GM19324 (cell line): Measurements from ENCODE around the gene SH2D6.
"Not testable (repeated sequence)": the region's sequence is repeated elsewhere in the genome, so short reads cannot be mapped to it uniquely, and the experiment has no call there.

Experiments
- ATAC-seq: cut with Tn5 transposase; IDR thresholded peaks from one replicate; pipeline ENCODE4 v1.9.1; 2021; ENCODE audit warnings: mild to moderate bottlenecking, moderate library complexity; ENCODE audit not compliant: unreplicated experiment, low FRiP score

Gene SH2D6

DNA sequence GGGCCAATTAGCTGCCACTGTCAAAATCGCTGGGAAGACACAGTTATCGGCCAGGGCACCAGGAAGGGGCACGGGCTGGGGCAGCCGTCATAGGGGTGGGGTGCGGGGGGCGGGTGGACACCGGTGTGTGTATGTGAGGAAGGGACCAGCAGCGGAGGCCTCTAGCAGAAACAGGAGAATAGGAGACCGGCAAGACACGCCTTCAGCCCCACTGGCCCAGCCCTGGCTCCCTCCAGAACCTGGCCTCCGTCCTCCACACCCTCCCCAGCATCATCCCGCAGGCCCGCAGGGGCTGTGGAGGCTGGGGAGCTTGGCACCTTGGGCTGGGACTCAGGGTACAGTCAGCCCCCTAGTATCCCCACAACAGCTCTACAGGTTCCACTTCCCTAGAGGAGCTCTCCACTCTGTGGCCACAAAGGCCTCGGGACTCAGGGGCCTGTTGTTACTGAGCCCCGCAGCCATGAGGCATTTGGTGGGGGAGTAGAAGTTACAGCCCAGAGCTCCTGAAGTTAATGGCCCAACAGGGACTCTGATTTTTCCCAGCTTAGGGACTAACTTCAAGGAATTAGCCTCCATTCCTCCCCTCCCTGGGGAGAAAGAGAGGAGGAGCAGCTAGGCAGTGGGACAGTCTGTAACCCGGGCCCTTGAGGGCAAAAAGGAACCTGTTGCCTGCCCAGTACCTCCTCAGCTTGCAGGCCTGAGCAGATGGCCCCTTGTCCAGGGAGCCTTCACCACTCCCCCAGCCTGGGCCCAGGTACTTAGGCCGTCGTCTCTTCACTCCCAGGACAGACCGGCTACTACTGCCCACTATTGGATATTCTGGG lies 19.9 kb downstream of the SH2D6 start:
- no peak for ATAC-seq

DNA sequence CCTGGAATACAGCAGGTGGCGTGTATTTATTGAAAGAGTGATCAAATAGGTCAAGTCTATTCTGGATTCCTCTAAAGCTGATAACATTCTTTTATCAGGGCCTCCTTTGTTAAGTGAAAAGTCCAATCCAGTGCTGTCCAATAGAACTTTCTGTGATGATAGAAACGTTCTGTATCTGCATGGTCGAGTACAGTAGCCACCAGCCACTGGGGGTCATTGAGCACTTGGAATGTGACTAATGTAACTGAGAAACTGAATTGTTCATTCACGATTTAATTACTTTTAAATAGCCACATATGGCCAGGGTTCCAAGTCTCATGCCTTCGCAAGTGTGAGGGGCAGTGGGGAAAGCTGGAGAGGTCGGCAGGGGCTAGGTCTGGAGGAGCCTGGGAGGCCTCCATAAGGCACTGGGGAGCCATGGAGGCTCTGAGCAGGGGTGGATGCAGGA lies 20.5 kb downstream of the SH2D6 start:
- ATAC-seq, result no peak

DNA sequence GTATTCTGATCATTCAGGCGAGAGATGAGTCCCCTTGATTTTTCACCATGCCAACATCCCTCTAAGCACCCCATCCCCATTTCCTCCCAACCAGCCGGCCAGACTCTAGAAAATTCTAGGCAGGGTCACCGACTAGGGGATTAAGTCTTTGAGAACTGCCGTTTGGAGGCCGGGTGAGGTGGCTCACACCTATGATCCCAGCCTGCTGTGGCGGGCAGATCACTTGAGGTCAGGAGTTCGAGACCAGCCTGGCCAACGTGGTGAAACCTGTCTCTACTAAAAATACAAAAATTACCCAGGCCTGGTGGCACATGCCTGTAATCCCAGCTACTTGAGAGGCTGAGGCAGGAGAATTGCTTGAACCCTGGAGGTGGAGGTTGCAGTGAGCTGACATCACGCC lies 21.1 kb downstream of the SH2D6 start:
- ATAC-seq, result not testable (repeated sequence)

DNA sequence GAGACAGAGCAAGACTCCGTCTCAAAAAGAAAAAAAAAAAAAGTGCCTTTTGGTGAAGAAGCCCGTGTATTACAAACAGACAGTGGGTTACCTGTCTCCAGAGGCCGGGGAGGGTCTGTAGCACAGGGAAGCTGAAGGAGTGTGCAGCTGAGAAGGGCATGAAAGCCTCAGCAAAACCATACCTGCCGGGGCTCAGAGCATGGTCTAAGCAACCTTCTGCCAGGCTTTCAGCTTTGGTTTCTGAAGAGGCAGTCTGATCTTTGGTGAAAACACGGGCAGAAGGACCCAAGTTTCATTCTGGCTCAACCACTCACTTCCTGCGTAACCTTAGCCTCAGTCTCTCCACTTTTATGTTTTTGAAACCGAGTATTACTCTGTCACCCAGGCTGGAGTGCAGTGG lies 21.5 kb downstream of the SH2D6 start:
- ATAC-seq, result no peak

DNA sequence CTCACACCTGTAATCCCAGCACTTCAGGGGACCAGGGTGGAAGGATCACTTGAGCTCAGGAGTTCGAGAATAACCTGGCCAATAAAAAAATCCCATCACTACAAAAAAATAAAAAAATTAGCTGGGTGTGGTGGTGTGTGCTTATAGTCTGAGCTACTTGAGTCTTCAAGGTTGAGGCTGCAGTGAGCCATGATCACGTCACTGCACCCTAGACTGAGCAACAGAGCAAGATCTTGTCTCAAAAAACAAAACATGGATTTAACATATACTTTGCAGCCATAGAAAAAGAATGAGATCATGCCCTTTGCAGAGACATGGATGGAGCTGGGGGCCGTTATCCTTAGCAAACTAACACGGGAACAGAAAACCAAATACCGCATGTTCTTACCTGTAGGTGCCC lies 22.2 kb downstream of the SH2D6 start:
- no peak for ATAC-seq

DNA sequence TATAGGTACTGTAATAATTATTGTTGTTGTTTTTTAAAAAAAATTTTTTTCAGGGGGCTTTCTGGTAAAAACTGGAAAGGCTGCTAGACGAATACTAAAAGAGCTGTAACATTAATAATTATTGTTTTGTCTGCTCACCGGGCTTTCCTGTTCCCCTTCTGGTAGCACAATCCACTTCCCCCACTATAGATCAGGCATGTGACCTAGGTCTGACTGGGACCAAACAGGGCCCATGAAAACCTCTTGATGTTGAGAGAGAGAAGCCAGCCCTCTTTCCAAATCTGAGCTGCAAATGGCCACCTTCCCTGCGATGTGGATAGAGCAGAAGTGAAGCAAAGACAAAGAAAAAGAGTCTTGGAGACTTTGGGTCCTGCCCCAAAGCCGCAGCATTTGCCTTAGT lies 23.4 kb downstream of the SH2D6 start:
- ATAC-seq, result no peak

DNA sequence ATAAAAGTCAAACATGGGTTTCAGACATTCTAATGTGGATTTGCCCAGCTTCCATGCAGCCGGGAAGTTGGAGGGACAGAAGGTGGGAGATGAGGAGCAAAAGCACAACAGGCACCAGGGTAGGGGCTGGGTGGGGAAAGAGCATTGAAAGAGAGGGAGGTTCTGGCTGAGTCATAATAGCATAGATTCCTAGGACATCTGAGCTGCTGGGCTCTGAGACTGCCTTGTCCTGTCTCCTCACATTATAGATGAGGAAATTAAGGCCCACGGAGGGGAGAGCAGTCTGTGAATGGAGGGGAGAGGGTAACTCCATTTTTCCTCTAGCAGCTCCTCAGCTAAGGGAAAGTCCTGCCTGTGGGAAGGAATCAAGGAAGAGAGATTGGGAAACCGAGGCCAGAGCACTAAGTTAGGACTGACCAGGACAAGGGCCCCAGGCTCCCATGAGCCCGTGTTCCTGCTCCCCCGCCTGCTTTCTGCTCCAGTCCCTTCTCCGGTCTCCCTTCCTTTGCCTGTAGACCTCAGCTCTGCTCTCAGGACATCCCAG lies 26.2 kb downstream of the SH2D6 start:
- no peak for ATAC-seq

DNA sequence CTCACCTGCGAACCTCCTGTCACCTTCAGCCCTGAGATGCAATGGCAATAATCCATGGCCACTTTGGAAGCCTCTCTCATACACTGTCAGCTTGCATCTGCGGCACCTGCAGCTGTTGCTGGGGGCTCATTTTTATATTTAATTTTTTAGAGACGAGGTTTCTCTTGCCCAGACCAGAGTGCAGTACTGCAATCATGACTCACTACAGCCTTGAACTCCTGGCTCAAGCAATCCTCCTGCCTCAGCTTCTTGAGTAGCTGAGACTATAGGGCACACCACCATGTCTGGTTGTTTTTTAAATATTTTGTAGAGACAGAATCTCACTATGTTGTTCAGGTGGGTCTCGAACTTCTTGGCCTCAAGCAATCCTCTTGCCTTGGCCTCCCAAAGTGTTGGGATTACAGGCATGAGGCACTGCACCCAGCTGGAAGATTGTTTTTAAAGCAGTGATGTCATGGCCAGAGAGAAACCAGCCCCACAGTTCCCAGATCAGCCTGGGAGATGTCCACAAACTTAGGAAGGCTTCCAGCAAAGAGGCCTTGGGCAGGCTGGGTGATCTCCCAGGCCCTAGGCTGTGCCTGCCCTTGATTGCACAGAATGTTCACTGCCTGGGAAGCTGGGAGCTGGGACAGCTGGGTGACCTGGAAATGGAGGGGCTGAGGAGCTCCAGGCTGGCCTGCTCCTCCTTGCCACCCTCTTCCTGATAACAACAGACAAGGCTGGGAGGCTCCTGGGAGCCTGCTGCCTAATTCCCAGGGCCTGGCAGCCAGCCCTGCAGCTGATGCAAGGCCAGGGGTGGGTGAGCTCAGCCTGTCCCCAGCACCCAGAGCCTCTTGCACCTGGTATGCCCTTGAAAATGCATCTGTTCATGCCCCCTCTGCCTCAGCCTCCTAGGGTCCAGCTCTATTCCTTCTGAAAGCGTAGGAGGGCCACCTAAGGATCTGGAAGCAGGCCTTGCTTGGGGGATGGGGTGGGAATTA lies 27.1 kb downstream of the SH2D6 start:
- no peak for ATAC-seq

DNA sequence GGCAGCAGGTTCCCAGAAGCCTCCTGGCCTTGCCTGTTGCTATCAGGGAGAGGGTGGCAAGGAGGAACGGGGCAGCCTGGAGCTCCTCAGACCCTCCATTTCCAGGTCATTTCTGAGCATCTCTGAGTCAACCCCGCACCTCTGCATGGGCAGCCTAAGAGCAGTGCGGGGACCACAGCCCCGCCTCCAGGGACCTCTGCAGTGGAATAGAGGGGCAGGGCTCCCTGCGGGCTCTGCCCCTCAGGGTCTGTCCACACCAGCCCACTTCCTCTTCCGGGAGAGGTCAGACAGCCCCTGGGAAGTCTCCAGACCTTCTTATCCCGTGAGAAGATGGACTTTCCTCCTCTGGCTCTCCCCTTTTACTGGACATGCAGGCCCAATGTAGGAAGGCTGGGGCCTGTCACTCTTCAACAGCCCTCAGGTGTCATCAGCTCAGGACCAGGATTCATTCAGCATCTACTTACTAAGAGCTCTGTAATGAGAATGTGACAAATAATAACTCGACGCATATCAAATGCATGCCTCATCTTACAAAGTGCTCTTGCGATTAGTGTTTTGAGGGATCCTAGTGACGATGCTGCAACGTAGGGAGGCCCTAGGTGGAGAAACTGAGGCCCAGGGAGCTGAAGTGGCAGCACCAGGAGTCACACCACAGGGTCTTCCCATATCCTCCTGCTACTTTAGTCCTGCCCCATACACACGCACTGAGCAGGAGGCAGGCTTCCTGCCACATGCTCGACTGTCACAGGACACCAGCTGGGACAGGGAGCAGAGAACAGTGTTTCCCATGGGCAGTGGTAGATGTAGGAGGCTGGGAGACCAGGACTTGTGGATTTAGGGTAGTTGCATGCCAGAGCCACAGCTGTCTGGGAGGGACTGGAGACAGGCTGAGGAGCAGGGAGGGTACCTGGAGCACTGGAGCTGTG lies 28.0 kb downstream of the SH2D6 start:
- ATAC-seq, result no peak

DNA sequence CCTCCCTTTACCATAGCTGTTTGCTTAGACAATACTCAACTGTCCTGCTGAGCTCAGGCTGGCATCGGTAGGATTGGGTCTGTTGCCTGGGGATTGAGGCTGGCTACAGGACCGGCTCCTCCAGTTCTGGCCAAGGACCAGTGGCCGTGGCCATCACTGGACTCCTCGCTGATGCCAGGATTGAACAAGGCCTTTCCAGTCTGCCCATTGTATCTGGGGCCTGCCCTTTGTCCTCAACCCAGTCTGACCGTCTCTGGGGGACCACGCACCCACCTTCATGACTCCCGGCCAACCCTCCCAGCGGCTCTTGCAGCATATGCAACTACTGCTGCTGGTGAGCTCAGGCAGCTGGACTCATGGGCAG lies 28.7 kb downstream of the SH2D6 start:
- ATAC-seq, result no peak

DNA sequence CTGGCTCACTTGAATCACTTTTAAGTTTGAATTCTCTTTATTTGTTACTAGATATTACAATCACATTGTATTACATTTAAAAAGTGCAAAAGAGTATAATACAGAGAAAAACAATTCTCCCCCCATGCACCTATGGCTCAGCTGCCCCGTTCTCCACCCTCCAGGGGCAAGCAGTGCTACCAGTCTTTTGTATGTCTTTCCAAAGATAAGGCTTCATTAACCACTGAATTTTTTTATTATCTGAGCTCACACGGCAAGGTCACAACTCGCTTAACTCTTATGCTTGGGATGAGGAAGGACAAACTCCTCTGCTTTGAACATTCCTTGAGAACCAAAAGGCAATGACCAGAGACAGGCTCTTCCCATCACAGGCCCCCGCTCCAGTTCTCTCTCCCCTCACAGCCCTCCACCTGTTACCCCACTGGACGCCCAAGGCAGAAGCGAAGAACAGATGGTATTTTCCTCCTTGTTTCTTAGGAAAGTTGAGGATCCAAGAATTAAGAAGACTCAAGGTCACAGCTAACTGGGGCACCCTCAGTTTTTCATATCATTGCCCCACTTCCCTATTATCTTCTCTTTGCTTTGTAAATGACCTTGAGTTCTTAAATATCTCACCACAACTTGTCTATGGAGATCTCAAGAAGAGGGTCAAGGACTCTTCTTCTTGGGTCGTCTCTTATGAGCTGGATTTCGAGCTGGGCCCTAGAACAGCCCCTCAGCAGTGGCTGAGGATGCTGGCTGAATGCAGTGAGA lies 30.1 kb downstream of the SH2D6 start:
- ATAC-seq, result no peak

DNA sequence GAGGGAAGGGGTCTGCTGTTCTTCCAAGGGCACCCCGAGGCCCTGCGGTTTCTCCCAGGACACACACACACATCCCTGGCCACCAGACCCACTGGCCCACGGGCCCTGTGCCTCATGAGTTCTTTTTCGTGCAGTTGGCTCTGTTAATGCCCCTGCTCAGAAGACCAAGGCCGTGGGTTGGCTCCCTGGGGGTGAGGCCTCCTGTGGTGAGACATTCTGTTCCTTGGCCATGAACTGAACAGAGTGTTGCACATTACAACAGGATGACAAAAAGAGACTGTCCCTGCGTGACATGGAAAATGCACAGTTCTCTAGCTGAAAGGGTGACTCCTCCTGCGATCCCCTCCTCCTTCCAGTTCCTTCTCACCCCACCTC lies 30.7 kb downstream of the SH2D6 start:
- no peak for ATAC-seq

DNA sequence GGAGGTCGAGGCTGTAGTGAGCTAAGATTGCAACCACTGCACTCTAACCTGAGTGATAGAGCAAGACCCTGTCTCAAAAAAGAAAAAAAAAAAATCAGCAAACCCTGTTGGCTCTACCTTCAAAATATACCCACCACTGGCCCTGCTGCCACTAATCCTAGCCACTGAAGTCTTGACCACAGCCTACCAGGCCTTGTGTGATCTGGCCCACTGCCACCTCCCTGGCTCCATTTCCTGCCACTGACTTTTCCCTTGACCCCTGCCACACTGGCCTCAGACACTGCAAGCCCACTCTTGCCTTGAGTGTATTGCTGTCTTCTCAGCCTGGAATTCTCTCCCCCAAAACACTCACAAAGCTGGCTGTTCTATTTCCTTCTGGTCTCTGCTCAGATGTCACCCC lies 33.7 kb downstream of the SH2D6 start:
- ATAC-seq, result no peak

DNA sequence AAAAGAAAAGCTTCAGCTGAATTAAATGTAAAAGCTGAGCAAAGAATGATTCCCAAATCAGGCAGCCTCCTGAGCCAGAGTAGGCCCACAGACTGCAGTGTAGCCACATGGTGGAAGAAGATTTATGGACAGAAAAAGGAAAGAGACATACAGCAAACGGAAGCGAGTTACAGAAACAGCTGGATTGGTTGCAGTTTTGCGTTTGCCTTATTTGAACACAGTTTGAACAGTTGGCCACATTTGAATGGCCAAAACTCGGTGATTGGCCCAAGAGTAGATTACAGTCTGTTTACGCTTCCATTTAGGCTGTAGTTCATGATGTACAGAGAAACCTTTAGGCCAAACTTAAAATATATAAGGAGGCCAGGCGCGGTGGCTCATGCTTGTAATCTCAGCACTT lies 35.1 kb downstream of the SH2D6 start:
- no peak for ATAC-seq

DNA sequence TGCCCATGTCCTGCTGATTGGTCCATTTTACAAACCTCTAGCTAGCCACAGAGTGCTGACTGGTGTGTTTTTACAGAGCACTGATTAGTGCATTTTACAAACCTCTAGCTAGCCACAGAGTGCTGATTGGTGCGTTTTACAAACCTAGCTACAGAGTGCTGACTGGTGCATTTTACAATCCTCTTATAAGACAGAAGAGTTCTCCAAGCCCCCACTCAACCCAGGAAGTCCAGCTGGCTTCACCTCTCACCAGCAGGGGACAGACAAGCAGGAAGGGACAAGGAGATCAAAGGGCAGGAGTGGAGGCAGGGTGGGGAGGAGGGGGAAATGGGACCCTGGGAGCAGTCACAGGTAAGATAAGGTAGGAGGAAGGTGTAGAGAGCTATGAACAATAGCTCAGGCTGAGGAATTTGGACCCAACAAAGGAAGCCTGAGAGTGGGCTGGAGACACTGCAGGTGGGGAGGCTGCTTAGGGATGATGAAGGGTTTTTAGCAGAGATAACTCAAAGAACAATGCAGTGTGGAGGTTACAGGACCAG lies 37.1 kb downstream of the SH2D6 start:
- no peak for ATAC-seq

DNA sequence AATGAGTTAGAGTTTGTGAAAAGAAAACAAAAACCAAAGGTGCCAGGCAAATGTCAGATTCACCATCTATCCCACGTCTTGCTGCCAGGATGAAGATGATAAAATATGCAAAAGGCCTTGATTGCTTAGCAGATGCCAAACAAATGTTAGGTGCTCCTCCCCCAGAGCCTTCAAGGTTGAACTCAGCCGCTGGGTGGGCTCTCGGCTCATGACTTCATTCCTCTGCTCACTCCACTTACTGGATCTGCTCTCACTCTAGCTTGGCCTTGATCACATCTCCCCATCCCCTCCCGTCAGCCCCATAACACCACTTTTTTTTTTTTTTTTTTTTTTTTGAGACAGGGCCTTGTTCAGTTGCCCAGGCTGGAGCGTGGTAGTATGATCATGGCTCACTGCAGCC lies 38.5 kb downstream of the SH2D6 start:
- ATAC-seq, result no peak

DNA sequence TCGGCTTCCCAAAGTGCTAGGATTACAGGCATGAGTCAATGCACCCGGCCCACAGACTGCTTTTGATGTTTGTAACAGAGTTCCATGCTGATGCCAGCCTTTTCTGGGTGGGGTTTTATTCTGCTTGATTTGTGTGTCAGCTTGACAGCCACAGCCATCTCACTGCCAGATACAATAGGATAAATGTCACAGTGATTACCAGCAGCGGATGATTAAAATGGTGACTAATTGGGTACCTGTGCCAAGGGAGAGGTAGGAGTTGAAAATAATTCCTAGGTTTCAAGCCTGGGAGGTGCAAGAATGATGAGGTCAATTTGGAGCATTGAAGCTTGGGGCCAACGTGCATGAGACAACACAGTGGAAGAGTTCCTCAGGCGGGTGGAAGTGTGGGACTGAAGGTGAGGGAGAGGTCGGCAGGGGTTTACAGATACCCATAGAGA lies 39.4 kb downstream of the SH2D6 start:
- ATAC-seq, result no peak

DNA sequence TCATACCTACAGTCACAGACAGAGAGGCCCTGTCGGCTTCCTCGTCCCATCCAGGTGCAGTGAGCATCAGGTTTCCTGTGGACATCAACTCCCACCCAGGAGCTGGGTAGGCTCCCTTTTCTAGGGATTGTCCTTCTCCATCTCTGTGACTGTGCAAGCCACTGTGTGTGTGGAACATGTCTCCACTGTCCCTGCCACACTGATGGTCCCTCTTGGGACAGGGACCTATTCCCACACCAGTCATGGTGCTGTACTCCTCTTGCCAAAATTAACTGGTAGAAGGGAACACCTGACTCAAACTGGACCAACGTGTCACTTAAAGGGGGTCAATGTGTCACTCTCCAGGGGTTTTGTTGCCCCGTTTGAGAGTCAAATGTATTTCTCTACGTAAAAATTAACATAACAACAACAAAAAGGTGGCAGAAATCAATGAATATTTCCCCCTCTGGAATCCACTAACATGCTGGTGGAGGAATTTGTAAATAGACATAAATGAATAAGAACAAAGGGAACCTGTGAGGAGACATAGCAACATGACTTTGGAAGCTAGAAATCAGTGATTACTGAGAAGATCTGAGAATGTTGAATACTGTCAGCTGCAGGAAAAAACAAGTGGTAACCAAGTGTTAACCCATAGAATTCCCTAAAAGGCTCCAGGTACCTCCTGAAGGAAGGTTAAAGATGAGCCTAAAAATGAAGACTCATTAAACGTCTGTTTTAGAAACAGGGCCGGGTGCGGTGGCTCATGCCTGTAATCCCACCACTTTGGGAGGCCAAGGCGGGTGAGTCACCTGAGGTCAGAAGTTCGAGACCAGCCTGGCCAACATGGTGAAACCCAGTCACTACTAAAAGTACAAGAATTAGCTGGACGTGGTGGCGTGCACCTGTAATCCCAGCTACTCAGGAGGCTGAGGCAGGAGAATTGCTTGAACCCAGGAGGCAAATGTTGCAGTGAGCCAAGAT lies 40.4 kb downstream of the SH2D6 start:
- ATAC-seq, result no peak
